Liver (tissue), 9 donors: Measurements from ENCODE around the gene BHLHA9. TPM values are rescaled to one million over a fixed set of nuclear protein-coding genes. Genes with fewer than 3 reads are reported as not detected.

Experiments
- DNase-seq: peaks from one replicate; pipeline ENCODE4 v3.0.0-alpha.2; 2017; ENCODE audit warnings: low spot score
- H3K27ac ChIP-seq, 2 donors: one replicate each; pipeline ENCODE4 v1.7.0; 2013; ENCODE audit warnings: inconsistent platforms in 2 of 2, low read length in 2 of 2, control low read depth in 1 of 2, low read depth in 1 of 2, mild to moderate bottlenecking in 1 of 2
- H3K27me3 ChIP-seq, 4 donors: one replicate each; pipeline versions ENCODE4 v1.6.1 to v1.7.0; 2013; ENCODE audit warnings: low read length in 3 of 4, inconsistent platforms in 1 of 4, mild to moderate bottlenecking in 1 of 4, moderate library complexity in 1 of 4; ENCODE audit not compliant: control insufficient read depth in 4 of 4, insufficient read depth in 4 of 4
- H3K36me3 ChIP-seq, 4 donors: one replicate each; pipeline versions ENCODE4 v1.6.1 to v1.7.0; 2013; ENCODE audit warnings: low read length in 3 of 4, mild to moderate bottlenecking in 3 of 4, low read depth in 1 of 4, moderate library complexity in 1 of 4; ENCODE audit not compliant: control insufficient read depth in 4 of 4, insufficient read depth in 3 of 4
- H3K4me1 ChIP-seq, 4 donors: one replicate each; pipeline versions ENCODE4 v1.6.1 to v1.7.0; 2013; ENCODE audit warnings: low read length in 3 of 4, mild to moderate bottlenecking in 3 of 4, moderate library complexity in 1 of 4; ENCODE audit not compliant: control insufficient read depth in 4 of 4, insufficient read depth in 4 of 4
- H3K4me3 ChIP-seq, 3 donors: one replicate each; pipeline versions ENCODE4 v1.6.1 to v1.7.0; 2013; ENCODE audit warnings: low read length in 3 of 3, control low read depth in 1 of 3, low read depth in 1 of 3, mild to moderate bottlenecking in 1 of 3
- H3K9ac ChIP-seq, 2 donors: one replicate each; pipeline ENCODE4 v1.7.0; 2013; ENCODE audit warnings: low read length in 2 of 2, mild to moderate bottlenecking in 2 of 2, moderate library complexity in 2 of 2, control low read depth in 1 of 2, low read depth in 1 of 2
- H3K9me3 ChIP-seq, 4 donors: one replicate each; pipeline versions ENCODE4 v1.6.1 to v1.7.0; 2013; ENCODE audit warnings: low read length in 3 of 4; ENCODE audit not compliant: control insufficient read depth in 4 of 4
- EGR1 ChIP-seq, 2 donors: IDR thresholded peaks; 2 replicates each; pipeline ENCODE4 v1.6.1; 2016 to 2018; ENCODE audit warnings: antibody characterized with exemption in 2 of 2, low read depth in 2 of 2
- FOXA1 ChIP-seq: IDR thresholded peaks from 2 replicates; pipeline ENCODE4 v1.6.1; 2016; ENCODE audit warnings: antibody characterized with exemption
- FOXA2 ChIP-seq: IDR thresholded peaks from 2 replicates; pipeline ENCODE4 v1.6.1; 2016; ENCODE audit warnings: antibody characterized with exemption
- GABPA ChIP-seq, 2 donors: IDR thresholded peaks in 1 of 2; conservative IDR thresholded peaks in 1 of 2; 2 replicates each; pipeline ENCODE4 v1.6.1; 2016; ENCODE audit warnings: antibody characterized with exemption in 2 of 2, mild to moderate bottlenecking in 1 of 2, moderate library complexity in 1 of 2
- HNF4A ChIP-seq, 2 donors: conservative IDR thresholded peaks; 2 replicates each; pipeline ENCODE4 v1.6.1; 2016; ENCODE audit warnings: antibody characterized with exemption in 2 of 2, mild to moderate bottlenecking in 2 of 2
- HNF4G ChIP-seq: IDR thresholded peaks from 2 replicates; pipeline ENCODE4 v1.6.1; 2016; ENCODE audit warnings: antibody characterized with exemption
- JUND ChIP-seq, 2 donors: IDR thresholded peaks; 2 replicates each; pipeline ENCODE4 v1.6.1; 2016; ENCODE audit warnings: antibody characterized with exemption in 2 of 2
- NR2F2 ChIP-seq: IDR thresholded peaks from 2 replicates; pipeline ENCODE4 v1.6.1; 2016; ENCODE audit warnings: antibody characterized with exemption
- RAD21 ChIP-seq, 2 donors: IDR thresholded peaks; 2 replicates each; pipeline ENCODE4 v1.6.1; 2016; ENCODE audit warnings: antibody characterized with exemption in 2 of 2, mild to moderate bottlenecking in 2 of 2
- SP1 ChIP-seq: IDR thresholded peaks from 2 replicates; pipeline ENCODE4 v1.6.1; 2018; ENCODE audit warnings: antibody characterized with exemption, mild to moderate bottlenecking
- TAF1 ChIP-seq: conservative IDR thresholded peaks from 2 replicates; pipeline ENCODE4 v1.6.1; 2016; ENCODE audit warnings: antibody characterized with exemption, mild to moderate bottlenecking
- YY1 ChIP-seq: IDR thresholded peaks from 2 replicates; pipeline ENCODE4 v1.6.1; 2016; ENCODE audit warnings: antibody characterized with exemption, mild to moderate bottlenecking
- WGBS: extraction: QIAGEN DNeasy Blood & Tissue Kit; methylation state at CpG from one replicate; pipeline ENCODE4 v1.1.7; 2013; 5-methylcytosine and 5-hydroxymethylcytosine counted together
- polyA plus RNA-seq, 2 donors: library from polyadenylated mRNA; stranded (reverse) in 1 of 2; unstranded in 1 of 2; fragments of 200-250 nt in 1 of 2; fragments of >200 nt in 1 of 2; fragmentation: Nextera tagmentation in 1 of 2; extraction: Ambion mirVana in 1 of 2; gene quantifications; one replicate each; pipeline versions ENCODE4 v1.2.1 to v1.2.3, GENCODE V29; 2013 to 2015
- total RNA-seq, 2 donors: library from RNA; depleted of rRNA; stranded (reverse); fragments of >200 nt; gene quantifications; one replicate each; pipeline ENCODE4 v1.2.3, GENCODE V29; 2014
- TF ChIP-seq, protein P1 (sequence below): IDR thresholded peaks from 2 replicates; pipeline ENCODE4 v1.6.1; 2016; ENCODE audit warnings: antibody characterized with exemption
- TF ChIP-seq, protein P2 (sequence below): IDR thresholded peaks from 2 replicates; pipeline ENCODE4 v1.6.1; 2016; ENCODE audit warnings: antibody characterized with exemption, mild to moderate bottlenecking
- TF ChIP-seq, protein P3 (sequence below): fragments of 150-350 bp; IDR thresholded peaks from 2 replicates; pipeline ENCODE4 v1.5.1; 2017; ENCODE audit warnings: improper control_type of control experiment, low read depth, low read length; ENCODE audit not compliant: missing input control
- donor health status: healthy.
- donor health status: healthy.
- donor health status: healthy.
- donor health status: healthy.
- donor health status: healthy.

Gene BHLHA9
- total RNA-seq, result not detected
- polyA plus RNA-seq, result under 1 TPM in 1 of 2 donors, not detected in 1; 0.08 TPM

DNA sequence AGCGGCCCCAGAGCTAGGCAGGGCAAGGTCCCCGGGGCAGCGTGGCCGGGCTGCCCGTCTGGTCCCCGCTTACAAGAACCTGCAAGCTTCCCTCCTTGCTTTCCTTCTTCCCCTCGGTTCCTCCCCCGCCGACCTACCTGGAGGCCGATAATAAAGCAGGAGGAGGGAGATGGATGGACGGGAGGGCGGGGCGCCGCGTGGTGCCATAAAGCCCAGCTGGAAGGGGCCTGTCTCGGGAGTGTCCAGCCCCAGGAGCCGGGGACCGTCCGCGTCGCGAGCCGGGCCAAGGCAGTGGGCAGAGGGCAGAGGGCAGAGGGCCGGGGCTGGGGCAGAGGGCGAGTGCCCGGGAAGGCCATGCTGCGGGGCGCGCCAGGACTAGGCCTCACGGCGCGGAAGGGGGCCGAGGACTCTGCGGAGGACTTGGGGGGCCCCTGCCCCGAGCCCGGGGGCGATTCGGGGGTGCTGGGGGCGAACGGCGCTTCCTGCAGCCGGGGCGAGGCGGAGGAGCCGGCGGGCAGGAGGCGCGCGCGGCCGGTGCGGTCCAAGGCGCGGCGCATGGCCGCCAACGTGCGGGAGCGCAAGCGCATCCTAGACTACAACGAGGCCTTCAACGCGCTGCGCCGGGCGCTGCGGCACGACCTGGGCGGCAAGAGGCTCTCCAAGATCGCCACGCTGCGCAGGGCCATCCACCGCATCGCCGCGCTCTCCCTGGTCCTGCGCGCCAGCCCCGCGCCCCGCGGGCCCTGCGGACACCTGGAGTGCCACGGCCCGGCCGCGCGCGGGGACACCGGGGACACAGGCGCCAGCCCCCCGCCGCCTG, at the start of gene BHLHA9:
TSS of gene BHLHA9 (plus strand) at position 235 of the 820 bp plus-strand sequence. CDS start at position 355, 120 bp downstream.
- no peak within 1 kb of the TSS for H3K27ac ChIP-seq
- TF ChIP-seq TAF1 (no peak), EGR1 (IDR thresholded peaks at IDR 0.05; ENCODE audit: low read depth in 2 of 2) (no peak), FOXA2 (no peak), HNF4G (no peak), RAD21 (IDR thresholded peaks at IDR 0.05) (no peak), HNF4A (conservative IDR thresholded peaks at IDR 0.05) (no peak), GABPA (IDR thresholded peaks at IDR 0.05 in 1 of 2, conservative IDR thresholded peaks at IDR 0.05 in 1 of 2) (no peak), SP1 (no peak), YY1 (no peak)
- TF ChIP-seq, protein P1, sequence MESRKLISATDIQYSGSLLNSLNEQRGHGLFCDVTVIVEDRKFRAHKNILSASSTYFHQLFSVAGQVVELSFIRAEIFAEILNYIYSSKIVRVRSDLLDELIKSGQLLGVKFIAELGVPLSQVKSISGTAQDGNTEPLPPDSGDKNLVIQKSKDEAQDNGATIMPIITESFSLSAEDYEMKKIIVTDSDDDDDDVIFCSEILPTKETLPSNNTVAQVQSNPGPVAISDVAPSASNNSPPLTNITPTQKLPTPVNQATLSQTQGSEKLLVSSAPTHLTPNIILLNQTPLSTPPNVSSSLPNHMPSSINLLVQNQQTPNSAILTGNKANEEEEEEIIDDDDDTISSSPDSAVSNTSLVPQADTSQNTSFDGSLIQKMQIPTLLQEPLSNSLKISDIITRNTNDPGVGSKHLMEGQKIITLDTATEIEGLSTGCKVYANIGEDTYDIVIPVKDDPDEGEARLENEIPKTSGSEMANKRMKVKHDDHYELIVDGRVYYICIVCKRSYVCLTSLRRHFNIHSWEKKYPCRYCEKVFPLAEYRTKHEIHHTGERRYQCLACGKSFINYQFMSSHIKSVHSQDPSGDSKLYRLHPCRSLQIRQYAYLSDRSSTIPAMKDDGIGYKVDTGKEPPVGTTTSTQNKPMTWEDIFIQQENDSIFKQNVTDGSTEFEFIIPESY, result no peak
- H3K9ac ChIP-seq, result no peak within 1 kb of the TSS
- no peaks in the 10 kb centered on the region for H3K9me3 ChIP-seq
- no peak for DNase-seq
- H3K4me1 ChIP-seq, result peaks cover 2 to 17% (median 6%) of the 10 kb centered on the region in 4 donors
- peaks cover 0 to 2% (median 0%) of the 10 kb centered on the region in 4 donors for H3K27me3 ChIP-seq
- H3K4me3 ChIP-seq, result peak within 1 kb of the TSS in 1 of 3 donors; percentile 21
- WGBS, result 13% methylated on average over 93 of the region's 93 CpGs
- no peaks in the 10 kb centered on the region for H3K36me3 ChIP-seq

DNA sequence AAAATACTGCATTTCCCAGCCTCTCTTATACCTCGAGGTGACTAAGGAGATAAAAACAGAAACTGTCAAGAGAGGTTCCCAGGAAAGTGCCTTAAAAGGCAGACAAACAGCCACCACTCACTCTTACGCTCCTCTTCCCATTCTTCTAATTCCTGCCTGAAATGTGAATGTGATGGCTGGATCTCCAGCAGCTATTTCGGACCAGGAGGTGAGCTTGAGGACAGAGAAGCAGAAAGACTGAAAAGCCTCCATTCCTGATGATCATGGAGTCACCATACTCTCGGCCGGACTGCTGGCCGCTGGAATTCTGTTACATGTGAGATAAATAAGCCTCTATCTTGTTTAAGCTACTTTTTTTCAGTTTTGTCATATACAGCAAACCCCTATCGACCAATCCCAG, 49.0 kb upstream of the BHLHA9 start:
- Histone ChIP-seq H3K36me3 (no peaks in the 10 kb centered on the region), H3K4me3 (no peak overlapping the region), H3K4me1 (no peaks in the 10 kb centered on the region), H3K9me3 (no peaks in the 10 kb centered on the region), H3K9ac (no peak overlapping the region), H3K27me3 (peaks cover 0 to 7% (median 0%) of the 10 kb centered on the region in 4 donors), H3K27ac (no peak overlapping the region)
- no peak for DNase-seq
- WGBS, result 87% methylated on average over 7 of the region's 7 CpGs
- TF ChIP-seq RAD21 (IDR thresholded peaks at IDR 0.05) (no peak), NR2F2 (no peak), YY1 (no peak), TAF1 (no peak), FOXA1 (no peak), JUND (IDR thresholded peaks at IDR 0.05) (no peak), HNF4G (no peak), GABPA (IDR thresholded peaks at IDR 0.05 in 1 of 2, conservative IDR thresholded peaks at IDR 0.05 in 1 of 2) (no peak), HNF4A (conservative IDR thresholded peaks at IDR 0.05) (no peak)
- TF ChIP-seq, protein P2, sequence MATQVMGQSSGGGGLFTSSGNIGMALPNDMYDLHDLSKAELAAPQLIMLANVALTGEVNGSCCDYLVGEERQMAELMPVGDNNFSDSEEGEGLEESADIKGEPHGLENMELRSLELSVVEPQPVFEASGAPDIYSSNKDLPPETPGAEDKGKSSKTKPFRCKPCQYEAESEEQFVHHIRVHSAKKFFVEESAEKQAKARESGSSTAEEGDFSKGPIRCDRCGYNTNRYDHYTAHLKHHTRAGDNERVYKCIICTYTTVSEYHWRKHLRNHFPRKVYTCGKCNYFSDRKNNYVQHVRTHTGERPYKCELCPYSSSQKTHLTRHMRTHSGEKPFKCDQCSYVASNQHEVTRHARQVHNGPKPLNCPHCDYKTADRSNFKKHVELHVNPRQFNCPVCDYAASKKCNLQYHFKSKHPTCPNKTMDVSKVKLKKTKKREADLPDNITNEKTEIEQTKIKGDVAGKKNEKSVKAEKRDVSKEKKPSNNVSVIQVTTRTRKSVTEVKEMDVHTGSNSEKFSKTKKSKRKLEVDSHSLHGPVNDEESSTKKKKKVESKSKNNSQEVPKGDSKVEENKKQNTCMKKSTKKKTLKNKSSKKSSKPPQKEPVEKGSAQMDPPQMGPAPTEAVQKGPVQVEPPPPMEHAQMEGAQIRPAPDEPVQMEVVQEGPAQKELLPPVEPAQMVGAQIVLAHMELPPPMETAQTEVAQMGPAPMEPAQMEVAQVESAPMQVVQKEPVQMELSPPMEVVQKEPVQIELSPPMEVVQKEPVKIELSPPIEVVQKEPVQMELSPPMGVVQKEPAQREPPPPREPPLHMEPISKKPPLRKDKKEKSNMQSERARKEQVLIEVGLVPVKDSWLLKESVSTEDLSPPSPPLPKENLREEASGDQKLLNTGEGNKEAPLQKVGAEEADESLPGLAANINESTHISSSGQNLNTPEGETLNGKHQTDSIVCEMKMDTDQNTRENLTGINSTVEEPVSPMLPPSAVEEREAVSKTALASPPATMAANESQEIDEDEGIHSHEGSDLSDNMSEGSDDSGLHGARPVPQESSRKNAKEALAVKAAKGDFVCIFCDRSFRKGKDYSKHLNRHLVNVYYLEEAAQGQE, result no peak
- TF ChIP-seq, protein P3, sequence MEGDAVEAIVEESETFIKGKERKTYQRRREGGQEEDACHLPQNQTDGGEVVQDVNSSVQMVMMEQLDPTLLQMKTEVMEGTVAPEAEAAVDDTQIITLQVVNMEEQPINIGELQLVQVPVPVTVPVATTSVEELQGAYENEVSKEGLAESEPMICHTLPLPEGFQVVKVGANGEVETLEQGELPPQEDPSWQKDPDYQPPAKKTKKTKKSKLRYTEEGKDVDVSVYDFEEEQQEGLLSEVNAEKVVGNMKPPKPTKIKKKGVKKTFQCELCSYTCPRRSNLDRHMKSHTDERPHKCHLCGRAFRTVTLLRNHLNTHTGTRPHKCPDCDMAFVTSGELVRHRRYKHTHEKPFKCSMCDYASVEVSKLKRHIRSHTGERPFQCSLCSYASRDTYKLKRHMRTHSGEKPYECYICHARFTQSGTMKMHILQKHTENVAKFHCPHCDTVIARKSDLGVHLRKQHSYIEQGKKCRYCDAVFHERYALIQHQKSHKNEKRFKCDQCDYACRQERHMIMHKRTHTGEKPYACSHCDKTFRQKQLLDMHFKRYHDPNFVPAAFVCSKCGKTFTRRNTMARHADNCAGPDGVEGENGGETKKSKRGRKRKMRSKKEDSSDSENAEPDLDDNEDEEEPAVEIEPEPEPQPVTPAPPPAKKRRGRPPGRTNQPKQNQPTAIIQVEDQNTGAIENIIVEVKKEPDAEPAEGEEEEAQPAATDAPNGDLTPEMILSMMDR, result no peak
